HepG2 (cell line): ENCODE measurements around the gene MPO.

ENCODE experiments used
- CEBPG ChIP-seq: IDR thresholded peaks from 2 replicates; pipeline ENCODE4 v1.6.1; 2016
- CTCF ChIP-seq: sonication (generic); formaldehyde crosslinking; IDR thresholded peaks from 2 replicates; pipeline ENCODE4 v1.5.0; 2020; ENCODE audit warnings: mild to moderate bottlenecking, missing genetic modification reagents, moderate library complexity
- KAT2B ChIP-seq: fragments of 150-350 bp; IDR thresholded peaks from 2 replicates; pipeline ENCODE4 v1.6.1; 2014; ENCODE audit warnings: low read depth, low read length, borderline replicate concordance
- KDM5B ChIP-seq: sonication (generic); formaldehyde crosslinking; IDR thresholded peaks from 2 replicates; pipeline ENCODE4 v1.4.0; 2020; ENCODE audit warnings: missing genetic modification reagents, mild to moderate bottlenecking, borderline replicate concordance
- POLR2AphosphoS5 ChIP-seq: IDR thresholded peaks from 2 replicates; pipeline ENCODE4 v1.6.1; 2012; ENCODE audit warnings: low read depth, low read length
- ZKSCAN8 ChIP-seq: IDR thresholded peaks from 2 replicates; pipeline ENCODE4 v1.6.1; 2016; ENCODE audit warnings: borderline replicate concordance, missing genetic modification reagents, missing compliant biosample characterization
- ZNF260 ChIP-seq: sonication (generic); formaldehyde crosslinking; IDR thresholded peaks from 2 replicates; pipeline ENCODE4 v1.4.0; 2020; ENCODE audit warnings: missing genetic modification reagents, low read depth, mild to moderate bottlenecking, borderline replicate concordance

DNA sequence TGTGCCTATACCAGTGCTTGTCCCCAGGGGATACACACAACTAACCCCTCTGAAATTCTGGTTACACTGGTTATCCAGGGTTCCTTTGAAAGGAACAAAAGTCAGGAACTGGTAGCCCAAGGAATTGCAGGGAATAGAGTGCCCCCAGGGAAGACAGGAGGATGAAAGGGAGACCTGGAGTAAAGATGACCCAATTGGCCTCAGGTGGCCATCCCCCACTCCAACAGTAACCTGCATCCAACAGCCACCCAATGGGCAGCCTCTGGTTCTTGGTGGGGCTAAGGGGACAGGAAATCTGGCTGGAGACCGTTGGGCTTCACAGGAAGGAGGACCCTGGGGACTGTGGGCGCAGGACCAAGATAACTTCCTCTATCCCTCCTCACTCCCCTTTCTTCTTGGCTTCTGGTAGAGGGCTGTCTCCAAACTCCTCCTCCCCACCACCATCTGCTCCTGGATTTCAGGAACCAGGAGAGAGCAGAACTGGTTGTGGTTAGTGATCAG, 826 bp upstream of the MPO start:
- TF ChIP-seq KDM5B (no peak), ZKSCAN8 (CRISPR knock-in tag) (no peak), KAT2B (no peak), CTCF (CRISPR knock-in tag) (no peak), ZNF260 (CRISPR knock-in tag) (no peak), POLR2AphosphoS5 (no peak), CEBPG (CRISPR knock-in tag) (no peak)
